Measurements from ENCODE around the gene KIAA1328.

Gene KIAA1328

DNA sequence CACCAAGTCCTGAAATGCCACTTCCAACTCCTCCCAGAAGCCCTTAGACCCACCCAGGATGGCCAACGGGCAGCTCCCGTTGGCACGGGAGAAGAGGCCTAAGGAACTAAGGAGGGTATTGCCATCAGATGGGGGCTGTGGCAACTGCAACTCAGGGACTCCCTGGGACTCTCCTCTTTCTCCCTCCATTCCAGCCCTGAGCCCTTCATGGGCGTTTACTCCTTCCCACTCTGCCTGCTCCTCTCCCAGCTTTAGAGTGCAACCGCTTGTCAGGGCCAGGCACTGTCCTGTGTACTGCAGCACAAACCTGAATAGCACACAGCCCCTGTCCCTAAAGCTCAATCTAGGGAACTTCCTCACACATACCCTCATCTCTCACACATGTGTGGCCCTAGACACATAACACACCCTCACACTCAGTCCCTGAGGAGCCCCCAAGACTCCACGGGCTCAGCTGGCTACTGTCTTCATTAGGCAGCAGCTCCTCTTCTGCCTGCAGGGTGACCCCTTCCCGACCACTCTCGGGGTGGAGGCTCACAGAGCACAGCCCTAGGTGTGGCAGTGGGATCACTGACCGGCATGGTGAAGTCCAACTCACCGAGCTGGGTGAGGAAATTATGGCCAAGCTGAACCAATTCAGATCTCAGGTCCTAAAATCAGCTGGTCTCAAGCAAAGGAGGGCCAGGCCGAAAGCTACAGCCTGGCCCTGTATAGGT, 420.4 kb downstream of the KIAA1328 start:
- TF ChIP-seq, protein P1, sequence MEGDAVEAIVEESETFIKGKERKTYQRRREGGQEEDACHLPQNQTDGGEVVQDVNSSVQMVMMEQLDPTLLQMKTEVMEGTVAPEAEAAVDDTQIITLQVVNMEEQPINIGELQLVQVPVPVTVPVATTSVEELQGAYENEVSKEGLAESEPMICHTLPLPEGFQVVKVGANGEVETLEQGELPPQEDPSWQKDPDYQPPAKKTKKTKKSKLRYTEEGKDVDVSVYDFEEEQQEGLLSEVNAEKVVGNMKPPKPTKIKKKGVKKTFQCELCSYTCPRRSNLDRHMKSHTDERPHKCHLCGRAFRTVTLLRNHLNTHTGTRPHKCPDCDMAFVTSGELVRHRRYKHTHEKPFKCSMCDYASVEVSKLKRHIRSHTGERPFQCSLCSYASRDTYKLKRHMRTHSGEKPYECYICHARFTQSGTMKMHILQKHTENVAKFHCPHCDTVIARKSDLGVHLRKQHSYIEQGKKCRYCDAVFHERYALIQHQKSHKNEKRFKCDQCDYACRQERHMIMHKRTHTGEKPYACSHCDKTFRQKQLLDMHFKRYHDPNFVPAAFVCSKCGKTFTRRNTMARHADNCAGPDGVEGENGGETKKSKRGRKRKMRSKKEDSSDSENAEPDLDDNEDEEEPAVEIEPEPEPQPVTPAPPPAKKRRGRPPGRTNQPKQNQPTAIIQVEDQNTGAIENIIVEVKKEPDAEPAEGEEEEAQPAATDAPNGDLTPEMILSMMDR (IDR thresholded peaks at IDR 0.05; ENCODE audit: low read depth, low read length) = no peak
- H3K4me3 ChIP-seq (ENCODE audit: low read depth, low read length) = no peak overlapping the region

DNA sequence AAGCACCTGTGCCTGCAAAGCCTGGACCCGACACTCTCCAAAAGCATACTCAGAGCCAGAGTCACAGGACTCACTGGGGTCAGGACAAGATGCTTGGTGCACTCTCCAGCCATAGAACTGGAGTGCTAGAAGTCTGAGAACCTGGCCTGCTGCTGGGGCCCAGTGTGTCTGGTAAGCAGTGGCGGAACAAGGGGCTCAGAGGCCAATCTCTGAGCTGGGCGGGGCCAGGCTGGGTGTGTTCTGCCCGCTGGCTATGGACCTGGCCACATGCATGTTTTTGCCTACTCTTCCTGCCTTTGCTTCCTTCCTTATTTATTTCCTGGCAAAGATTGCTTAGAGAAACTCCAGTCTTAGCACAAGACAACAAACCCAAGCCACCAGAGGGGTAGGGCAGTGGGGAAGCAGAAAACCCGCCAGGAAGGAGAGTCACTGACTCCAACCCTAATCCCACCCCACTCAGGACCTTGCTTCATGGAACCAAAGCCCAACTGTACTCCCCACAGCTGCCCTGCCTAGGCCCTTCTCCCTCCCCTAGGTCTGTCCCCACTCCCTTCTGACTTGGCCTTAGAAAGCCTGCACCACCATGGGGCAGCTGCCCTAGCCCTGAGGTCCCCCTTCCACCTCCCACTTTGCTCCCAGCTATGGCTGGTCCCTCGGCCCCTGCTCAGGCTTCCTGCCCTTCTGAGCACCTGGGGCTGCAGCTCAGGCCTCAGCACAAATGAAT, 421.1 kb downstream of the KIAA1328 start:
- H3K4me3 ChIP-seq (ENCODE audit: low read depth, low read length) = no peak overlapping the region
- TF ChIP-seq, protein P1 (IDR thresholded peaks at IDR 0.05; ENCODE audit: low read depth, low read length) = no peak

DNA sequence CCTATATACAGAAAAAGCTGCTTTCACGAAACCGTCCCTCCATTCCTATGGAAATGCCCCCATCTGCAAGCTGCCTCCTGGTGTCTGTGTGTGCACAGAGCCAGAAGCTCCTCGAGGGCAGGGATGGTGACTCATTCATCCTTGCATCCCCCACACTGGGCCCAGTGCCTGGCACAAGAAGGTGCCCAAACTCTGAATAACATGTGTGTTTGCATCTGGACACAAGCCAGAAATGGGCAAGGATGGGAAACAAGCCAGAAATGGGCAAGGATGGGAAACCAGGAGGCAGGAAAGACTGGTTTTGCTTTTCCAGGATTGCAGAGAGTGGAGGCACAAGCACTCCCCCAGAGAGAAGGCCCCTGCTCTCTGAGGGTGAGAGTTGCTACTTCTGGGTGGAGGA, 422.8 kb downstream of the KIAA1328 start:
- H3K4me3 ChIP-seq (ENCODE audit: low read depth, low read length) = no peak overlapping the region
- TF ChIP-seq, protein P1 (IDR thresholded peaks at IDR 0.05; ENCODE audit: low read depth, low read length) = no peak

DNA sequence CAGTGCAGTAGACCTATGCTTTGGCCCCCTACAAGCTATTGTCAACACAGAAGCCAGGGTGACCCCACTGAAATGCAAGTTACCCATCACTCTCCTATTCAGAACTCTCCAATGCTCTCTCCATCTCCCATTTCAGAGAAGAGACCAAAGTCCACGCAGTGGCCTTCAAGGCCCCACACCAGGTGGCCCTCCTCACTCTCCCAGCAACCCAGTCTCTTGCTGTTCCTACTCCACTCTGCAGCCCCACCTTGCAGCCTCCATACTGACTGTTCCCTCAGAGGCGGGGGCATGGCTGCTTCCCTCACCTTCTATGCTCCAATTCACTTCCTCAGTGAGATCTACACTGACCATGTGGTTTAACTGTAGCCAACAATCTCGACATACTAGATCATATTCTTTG, 423.4 kb downstream of the KIAA1328 start:
- TF ChIP-seq, protein P1 (IDR thresholded peaks at IDR 0.05; ENCODE audit: low read depth, low read length) = no peak
- H3K4me3 ChIP-seq (ENCODE audit: low read depth, low read length) = no peak overlapping the region

DNA sequence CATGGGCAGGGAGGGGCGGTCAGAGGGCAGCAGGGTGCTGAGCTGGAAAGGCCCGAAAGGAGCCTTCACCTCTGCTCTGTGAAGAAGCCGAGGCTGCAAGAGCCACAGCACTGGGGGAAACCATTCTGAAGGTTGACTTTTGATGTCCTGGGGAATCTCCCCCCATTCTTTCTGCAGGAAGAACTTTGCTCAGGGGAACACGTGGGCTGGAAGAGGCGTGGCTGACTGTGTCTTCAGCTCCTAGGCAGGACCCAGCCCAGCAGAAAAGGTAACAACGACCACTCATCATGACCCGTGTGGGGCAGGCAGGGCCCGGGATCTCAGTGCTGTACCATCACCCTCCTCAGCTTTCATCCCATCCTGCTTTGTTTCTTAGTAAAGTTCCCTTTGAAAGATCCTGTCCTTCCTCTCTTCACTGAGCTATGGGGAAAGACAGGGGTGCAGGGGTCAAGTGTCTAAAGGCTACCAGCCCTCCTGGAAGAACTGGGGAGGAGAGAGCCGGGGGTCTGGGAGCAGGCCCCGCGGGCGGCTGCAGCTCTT, 424.0 kb downstream of the KIAA1328 start:
- no peak overlapping the region for H3K4me3 ChIP-seq (ENCODE audit: low read depth, low read length)

DNA sequence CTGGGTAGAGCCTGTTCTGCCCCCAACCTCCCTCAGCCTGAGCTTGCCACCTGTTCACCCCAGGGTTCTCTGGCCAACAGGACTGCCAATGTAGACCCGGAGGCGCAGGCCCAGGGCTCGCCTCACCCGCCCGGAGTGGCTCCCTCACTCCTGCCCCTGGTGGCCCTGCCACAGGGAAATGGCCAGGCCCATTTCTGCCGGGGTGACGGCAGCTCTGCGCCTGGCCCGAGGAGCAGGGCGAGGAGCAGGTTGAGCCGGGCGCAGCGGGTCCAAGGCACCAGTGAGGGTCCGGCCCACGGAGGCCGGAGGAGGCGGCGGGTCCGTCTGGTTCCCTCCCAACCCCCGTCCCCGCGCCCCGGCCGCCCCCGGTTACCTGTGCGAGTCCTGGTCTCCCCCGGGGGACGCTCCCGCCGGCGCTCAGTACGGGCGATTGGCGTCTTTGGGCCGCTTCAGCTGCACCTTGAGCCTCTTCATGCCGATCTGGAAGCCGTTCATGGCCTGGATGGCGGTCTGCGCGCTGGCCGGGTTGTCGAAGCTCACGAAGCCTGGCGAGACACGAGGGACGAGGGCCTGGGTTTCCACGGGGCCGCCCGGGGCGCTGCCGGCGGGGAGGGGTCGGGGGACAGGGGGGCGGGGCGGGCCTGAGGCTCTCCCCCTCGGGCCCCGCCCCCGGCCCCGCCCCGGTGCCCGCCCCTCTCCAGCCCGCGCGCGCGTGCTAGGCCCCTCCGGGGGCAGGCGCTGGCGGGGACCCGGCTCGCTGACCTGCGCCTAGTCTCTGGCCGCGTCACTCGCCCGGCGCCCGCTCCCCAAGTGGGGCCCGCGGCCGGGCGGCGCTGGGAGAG, 424.7 kb downstream of the KIAA1328 start:
- TF ChIP-seq, protein P1 (IDR thresholded peaks at IDR 0.05; ENCODE audit: low read depth, low read length) = no peak
- H3K4me3 ChIP-seq (ENCODE audit: low read depth, low read length) = no peak overlapping the region

More for the DNA sequence above, 424.0 kb downstream of the KIAA1328 start:
- TF ChIP-seq, protein P1 (IDR thresholded peaks at IDR 0.05; ENCODE audit: low read depth, low read length) = no peak

Data from WI38 (cell line).